A549 treated with RU486 at 1 μM for 4 hours (cell line): Measurements from ENCODE around the gene CABP7. TPM values are rescaled to one million over a fixed set of nuclear protein-coding genes. Genes with fewer than 3 reads are reported as not detected.

Experiments used
- total RNA-seq: library from RNA; stranded (reverse); fragments of 200-300 nt; extraction: Qiagen RNA extraction; gene quantifications from 5 replicates; pipeline ENCODE4 v1.2.3, GENCODE V29; 2022; ENCODE audit warnings: low read depth

Gene CABP7
- 0.14 to 0.29 TPM (median 0.21 TPM) in 5 replicates for total RNA-seq

DNA sequence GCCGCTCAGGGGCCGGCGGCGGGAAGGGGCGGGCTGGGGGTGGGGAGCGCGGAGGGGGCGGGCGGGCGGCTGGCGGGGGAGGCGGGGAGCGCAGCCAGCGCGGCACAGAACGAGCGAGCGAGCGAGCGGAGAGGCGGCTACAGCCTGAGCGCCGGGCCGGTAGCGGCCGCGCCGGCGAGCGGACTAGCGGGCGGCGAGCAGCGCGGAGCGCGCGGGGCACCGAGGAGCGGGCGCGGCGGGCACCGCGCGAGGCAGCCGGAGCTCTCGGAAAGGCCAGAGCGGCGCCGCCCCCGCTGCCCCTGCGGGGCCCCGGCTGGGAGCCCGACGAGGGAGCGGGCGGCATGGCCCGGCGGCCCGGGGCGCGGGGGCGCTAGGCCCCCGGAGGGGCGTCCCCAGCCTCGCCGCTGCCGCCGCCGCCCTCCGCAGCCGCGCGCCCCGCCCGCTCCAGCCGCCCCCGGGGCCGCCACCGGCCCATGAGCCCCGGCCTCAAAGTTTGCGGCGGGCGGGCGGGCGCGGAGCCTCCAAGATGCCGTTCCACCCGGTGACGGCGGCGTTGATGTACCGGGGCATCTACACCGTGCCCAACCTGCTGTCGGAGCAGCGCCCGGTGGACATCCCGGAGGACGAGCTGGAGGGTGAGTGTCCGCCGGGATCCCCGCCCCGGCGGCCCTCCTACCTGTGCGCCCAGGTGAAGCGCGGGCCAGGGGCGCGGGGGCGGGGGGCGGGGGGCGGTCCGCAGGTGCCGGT, at the start of gene CABP7:
TSS of gene CABP7 (plus strand) at position 105 of the 747 bp plus-strand sequence. CDS start at position 527, 422 bp downstream.

DNA sequence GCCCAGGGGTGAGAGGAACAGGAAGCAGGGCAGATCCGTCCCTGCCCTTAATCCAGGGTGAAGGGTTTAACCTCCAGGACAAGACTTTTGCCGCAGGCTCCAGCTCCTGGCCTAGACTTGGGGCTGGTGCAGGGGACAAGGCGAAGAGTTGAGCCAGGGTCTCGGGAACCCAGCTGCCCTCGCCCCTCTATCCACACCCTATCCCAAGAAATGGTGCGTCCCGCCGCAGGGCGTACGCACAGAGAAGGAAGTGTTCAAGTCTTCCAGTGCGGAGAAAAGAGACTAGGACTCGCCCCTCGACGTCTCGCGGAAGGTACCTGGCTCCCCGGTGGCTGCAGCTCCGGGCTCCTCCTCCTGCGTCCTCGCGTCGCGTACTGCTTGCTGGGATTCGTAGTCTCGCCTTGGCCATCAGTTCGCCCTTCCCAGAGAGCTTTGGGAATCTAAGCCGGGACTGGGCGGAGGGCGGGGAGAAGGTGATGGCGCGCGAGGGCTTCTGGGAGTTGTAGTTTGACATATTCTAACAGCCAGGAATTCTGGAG, 46.9 kb downstream of the CABP7 start, which contains the start of gene ZMAT5:
TSS of gene ZMAT5 (minus strand) at position 376 of the 539 bp plus-strand sequence. CDS start 18,463 bp downstream, outside the sequence.

DNA sequence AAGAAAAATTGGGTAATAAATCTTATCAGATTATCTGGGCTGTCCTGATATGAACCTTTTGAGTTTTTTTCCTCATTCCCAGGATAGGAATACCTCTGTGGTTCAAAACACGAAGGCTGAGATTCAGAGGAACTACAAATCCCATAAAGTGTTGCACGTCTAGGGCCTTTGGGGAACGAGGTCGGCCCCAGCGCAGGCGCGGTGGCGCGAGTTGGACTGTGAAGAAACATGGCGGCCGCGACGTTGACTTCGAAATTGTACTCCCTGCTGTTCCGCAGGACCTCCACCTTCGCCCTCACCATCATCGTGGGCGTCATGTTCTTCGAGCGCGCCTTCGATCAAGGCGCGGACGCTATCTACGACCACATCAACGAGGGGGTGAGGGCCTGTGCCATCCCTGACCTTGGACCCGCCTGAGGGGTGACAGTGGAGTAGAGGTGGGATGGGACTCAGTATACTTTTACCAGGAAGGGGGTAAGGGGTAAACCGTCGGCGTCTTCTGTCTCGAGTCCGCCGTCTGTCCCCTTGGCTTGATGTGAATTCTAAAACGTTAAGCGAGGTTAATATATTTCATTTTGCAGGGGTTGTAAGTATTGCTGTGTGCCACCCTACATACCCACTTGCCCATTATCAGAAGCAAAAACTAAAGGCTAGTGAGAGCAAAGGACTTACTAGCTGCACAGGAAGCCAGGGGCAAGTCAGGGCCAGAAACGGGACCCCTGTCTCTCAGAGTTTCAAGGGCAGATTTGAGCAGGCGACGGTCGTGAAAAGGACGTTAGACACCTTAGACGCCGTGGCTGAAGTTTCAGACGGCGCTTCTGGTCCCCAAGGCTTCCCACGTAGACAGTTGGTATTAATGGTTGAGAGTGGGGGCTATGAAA, 47.6 kb downstream of the CABP7 start, which contains the start of gene UQCR10:
TSS of gene UQCR10 (plus strand) at position 199 of the 881 bp plus-strand sequence. CDS start at position 229, 30 bp downstream.

Other genes with a start within 250 kb of the CABP7 start
- gene NEFH, start 239.8 kb upstream of the CABP7 start, total RNA-seq = 0.07 to 0.10 TPM (median 0.08 TPM) in 4 of 5 replicates, not detected in the other
- gene THOC5, start 166.2 kb upstream of the CABP7 start, total RNA-seq = 28.8 to 33.3 TPM (median 31.2 TPM) in 5 replicates
- 59.2 to 68.0 TPM (median 63.2 TPM) in 5 replicates for gene NIPSNAP1, start 138.9 kb upstream of the CABP7 start, total RNA-seq
- 12.2 to 17.8 TPM (median 15.0 TPM) in 5 replicates for gene NF2, start 116.4 kb upstream of the CABP7 start, total RNA-seq
- 14.9 to 20.9 TPM (median 19.1 TPM) in 5 replicates for gene ZMAT5, start 47.0 kb downstream of the CABP7 start, total RNA-seq
- gene UQCR10, start 47.4 kb downstream of the CABP7 start, total RNA-seq = 111 to 128 TPM (median 124 TPM) in 5 replicates
- gene ASCC2, start 118.3 kb downstream of the CABP7 start, total RNA-seq = 24.2 to 33.9 TPM (median 30.9 TPM) in 5 replicates
- gene MTMR3, start 163.2 kb downstream of the CABP7 start, total RNA-seq = 7.8 to 10.1 TPM (median 9.5 TPM) in 5 replicates